GM12878 (cell line): ENCODE results near the gene TRUB1. TPM values are rescaled to one million over a fixed set of nuclear protein-coding genes. Genes with fewer than 3 reads are reported as not detected.

Experiments
- ATAC-seq: fragments of 200-7000 bp; cut with Tn5 transposase; 3 replicates; pipeline ENCODE4 v1.9.1; 2020; ENCODE audit warnings: mild to moderate bottlenecking, moderate library complexity
- BruUV-seq: library from RNA; stranded (reverse); fragments of 400-500 nt; replicated peaks from 2 replicates; lab custom pipeline; 2021; lab: Mats Ljungman, UMichigan
- CTCF ChIA-PET: fragments of 300-600 bp; sonication (Branson Sonifier 250); formaldehyde crosslinking; extraction: SDS; loops from one replicate; lab custom pipeline; 2021; ENCODE audit warnings: inconsistent platforms; lab: Yijun Ruan, JAX
- POLR2A ChIA-PET: fragments of 350-600 bp; formaldehyde crosslinking; extraction: SDS; loops from one replicate; lab custom pipeline; 2021; ENCODE audit warnings: inconsistent platforms; lab: Charles Lee
- RAD21 ChIA-PET: fragments of 300-600 bp; sonication (Branson Sonifier 250); formaldehyde crosslinking; loops from one replicate; lab custom pipeline; 2023; ENCODE audit warnings: antibody characterized with exemption; ENCODE audit not compliant: unreplicated experiment; lab: Charles Lee
- SMC1A ChIA-PET: fragments of 300-600 bp; sonication (Branson Sonifier 250); formaldehyde crosslinking; loops from one replicate; lab custom pipeline; 2023; ENCODE audit not compliant: unreplicated experiment, uncharacterized antibody; lab: Charles Lee
- DNase-seq: peaks from one replicate; pipeline ENCODE4 v3.0.0-alpha.2; 2011; ENCODE audit warnings: low read depth, low spot score
- FAIRE-seq: peaks from 3 replicates; lab custom pipeline; 2011; peaks lifted over from hg19 to GRCh38; lab: Jason Lieb, UNC
- H2AFZ ChIP-seq: 2 replicates; pipeline ENCODE4 v1.6.0; 2011; ENCODE audit warnings: low read depth, low read length, control low read depth; ENCODE audit not compliant: control insufficient read depth
- H3K27ac ChIP-seq: 2 replicates; pipeline ENCODE4 v1.5.1; 2011; ENCODE audit warnings: control low read depth; ENCODE audit not compliant: control insufficient read depth, insufficient read depth
- H3K27me3 ChIP-seq, 2 experiments: replicated peaks in 1 of 2; 2 replicates each; pipeline versions ENCODE4 v1.6.0 to v1.6.1; 2011; ENCODE audit warnings: low read length in 1 of 2; ENCODE audit not compliant: control insufficient read depth in 2 of 2, insufficient read depth in 2 of 2
- H3K36me3 ChIP-seq, 2 experiments: 2 replicates each; pipeline ENCODE4 v1.5.1; 2011; ENCODE audit warnings: low read length in 1 of 2; ENCODE audit not compliant: control insufficient read depth in 2 of 2, insufficient read depth in 2 of 2
- H3K4me1 ChIP-seq: 2 replicates; pipeline ENCODE4 v1.6.1; 2011; ENCODE audit warnings: mild to moderate bottlenecking, low read length, moderate library complexity, mixed read lengths; ENCODE audit not compliant: control insufficient read depth, insufficient read depth
- H3K4me2 ChIP-seq: 2 replicates; pipeline ENCODE4 v1.6.0; 2011; ENCODE audit warnings: control low read depth; ENCODE audit not compliant: control insufficient read depth, insufficient read depth
- H3K4me3 ChIP-seq: fragments of 200-600 bp; sonication (generic); 2 replicates; pipeline ENCODE4 v1.5.1; 2016
- H3K79me2 ChIP-seq: 2 replicates; pipeline ENCODE4 v1.6.0; 2011; ENCODE audit warnings: low read length; ENCODE audit not compliant: control insufficient read depth, insufficient read depth
- H3K9ac ChIP-seq: 2 replicates; pipeline ENCODE4 v1.8.0; 2011; ENCODE audit warnings: low read length, control low read depth, mixed read lengths; ENCODE audit not compliant: control insufficient read depth, insufficient read depth
- H3K9me3 ChIP-seq: replicated peaks from 3 replicates; pipeline ENCODE4 v1.5.1; 2011; ENCODE audit warnings: mild to moderate bottlenecking, low read length; ENCODE audit not compliant: control insufficient read depth, insufficient read depth
- H4K20me1 ChIP-seq: 2 replicates; pipeline ENCODE4 v1.6.0; 2011; ENCODE audit not compliant: control insufficient read depth, insufficient read depth
- ASH2L ChIP-seq: fragments of 300-600, 200-600 bp; sonication (generic); IDR thresholded peaks from 2 replicates; pipeline ENCODE4 v1.6.1; 2017; ENCODE audit warnings: low read depth, mild to moderate bottlenecking, borderline replicate concordance
- CEBPZ ChIP-seq: fragments of 150-350 bp; IDR thresholded peaks from 2 replicates; pipeline ENCODE4 v1.6.1; 2016; ENCODE audit warnings: low read depth, low read length
- CREB1 ChIP-seq: IDR thresholded peaks from 2 replicates; pipeline ENCODE4 v1.6.1; 2012; ENCODE audit warnings: low read depth, mild to moderate bottlenecking, inconsistent platforms
- E2F8 ChIP-seq: fragments of 450-650 bp; IDR thresholded peaks from 2 replicates; pipeline ENCODE4 v1.6.1; 2018; ENCODE audit warnings: mild to moderate bottlenecking, low read depth, moderate library complexity; ENCODE audit not compliant: partially characterized antibody
- HDAC2 ChIP-seq: fragments of 200-600 bp; sonication (generic); IDR thresholded peaks from 2 replicates; pipeline ENCODE4 v1.6.1; 2017
- MAX ChIP-seq: IDR thresholded peaks from 2 replicates; pipeline ENCODE4 v1.6.1; 2012; ENCODE audit warnings: low read depth, low read length, improper control_type of control experiment
- MXI1 ChIP-seq: fragments of 150-350 bp; IDR thresholded peaks from 2 replicates; pipeline ENCODE4 v1.6.1; 2011; ENCODE audit warnings: low read depth, mild to moderate bottlenecking, inconsistent platforms, low read length, improper control_type of control experiment
- PML ChIP-seq: IDR thresholded peaks from 2 replicates; pipeline ENCODE4 v1.6.1; 2012; ENCODE audit warnings: low read length, inconsistent platforms
- POLR2A ChIP-seq: IDR thresholded peaks from 2 replicates; pipeline ENCODE4 v1.6.1; 2011; ENCODE audit warnings: low read depth, mild to moderate bottlenecking, low read length
- POLR2AphosphoS2 ChIP-seq: IDR thresholded peaks from 2 replicates; pipeline ENCODE4 v1.6.1; 2011; ENCODE audit warnings: low read depth, mild to moderate bottlenecking, low read length, improper control_type of control experiment, moderate library complexity
- SMAD1 ChIP-seq: fragments of 450-650 bp; IDR thresholded peaks from 2 replicates; pipeline ENCODE4 v1.6.1; 2018; ENCODE audit warnings: mild to moderate bottlenecking, low read depth; ENCODE audit not compliant: partially characterized antibody
- SPI1 ChIP-seq: IDR thresholded peaks from 2 replicates; pipeline ENCODE4 v1.6.1; 2011; ENCODE audit warnings: low read depth, mild to moderate bottlenecking, low read length, moderate library complexity, borderline replicate concordance; ENCODE audit not compliant: insufficient read depth
- YBX1 ChIP-seq: fragments of 450-650 bp; IDR thresholded peaks from 2 replicates; pipeline ENCODE4 v1.6.1; 2016; ENCODE audit warnings: antibody characterized with exemption
- ZZZ3 ChIP-seq: IDR thresholded peaks from 2 replicates; pipeline ENCODE4 v1.6.1; 2011; ENCODE audit warnings: low read depth; ENCODE audit not compliant: control insufficient read depth, insufficient read length
- WGBS: methylation state at CpG from one replicate; pipeline ENCODE4 v1.1.6; 2016; ENCODE audit warnings: low lambda C conversion rate; ENCODE audit not compliant: insufficient replicate concordance, insufficient coverage; ENCODE audit errors: missing lambda C conversion rate; 5-methylcytosine and 5-hydroxymethylcytosine counted together
- in situ Hi-C: fragments of 300-500 bp; cut with MboI; formaldehyde crosslinking; loops from 9 replicates; pipeline ENCODE4 v1.14.3; 2018; ENCODE audit warnings: mixed read lengths
- intact Hi-C: fragments of 100-400 bp; cut with micrococcal nuclease; formaldehyde crosslinking; loops from one replicate; pipeline ENCODE4 v1.14.2; 2022; ENCODE audit not compliant: unreplicated experiment
- polyA plus RNA-seq, 11 experiments: library from polyadenylated mRNA; depleted of rRNA in 4 of 11; unstranded in 6 of 11; stranded (reverse) in 5 of 11; fragments of >200 nt; fragmentation: Nextera tagmentation in 4 of 11; fragmentation: Illumina TruSeq in 1 of 11; extraction: Ambion mirVana in 4 of 11; extraction: Trizol in 1 of 11; gene quantifications; 1 replicate in 1 of 11; 2 replicates in 10 of 11; pipeline versions ENCODE4 v1.2.1 to v1.2.3, GENCODE V29; 2011 to 2016; ENCODE audit warnings: inconsistent platforms in 2 of 11, missing spikeins in 2 of 11, low read depth in 1 of 11
- total RNA-seq, 4 experiments: library from RNA; depleted of rRNA in 3 of 4; stranded (reverse); fragments of >200 nt in 3 of 4; fragmentation: Illumina TruSeq in 1 of 4; extraction: Trizol in 1 of 4; gene quantifications; 2 replicates each; pipeline versions ENCODE4 v1.2.1 to v1.2.3, GENCODE V29; 2013 to 2021

The TRUB1 gene
- total and polyA plus RNA-seq, 10 of the 15 experiments (the other 5 are each of a cell fraction or from before 2014, with no cell fraction given): 8.1 to 24.0 (median 15.9) TPM

GRCh38 chr10:114963908-114964307 is 25.9 kb downstream of the TRUB1 start:
- TF ChIP-seq HDAC2 (no peak), CEBPZ (no peak), E2F8 (no peak), SPI1 (no peak), MXI1 (no peak), POLR2AphosphoS2 (no peak), ASH2L (no peak), ZZZ3 (no peak), PML (no peak), CREB1 (no peak), POLR2A (no peak), YBX1 (no peak), MAX (no peak), SMAD1 (no peak)
- FAIRE-seq (no peak), ATAC-seq (no peak), DNase-seq (no peak)
- POLR2A ChIA-PET: no interaction called here
- H3K36me3 ChIP-seq: peaks cover 3 to 17% of the 10 kb centered on the region in 2 experiments
- no peaks in the 10 kb centered on the region for H4K20me1 ChIP-seq
- H3K4me3 ChIP-seq: no peak overlapping the region
- SMC1A ChIA-PET: interaction anchor here (0.9 kb wide), 1 partner anchor 38 kb away, joined by 4 read pairs; no protein-coding TSS in a partner anchor
- in situ Hi-C loops: no loop called here
- no peak overlapping the region for H2AFZ ChIP-seq
- intact Hi-C loops: no loop called here
- CTCF ChIA-PET: no interaction called here
- peaks cover 7% of the 10 kb centered on the region; the same call in 2 of the 3 replicates for H3K9me3 ChIP-seq
- no peak overlapping the region for H3K4me2 ChIP-seq
- H3K9ac ChIP-seq: no peak overlapping the region
- H3K27ac ChIP-seq: no peak overlapping the region
- H3K79me2 ChIP-seq: peaks cover 7% of the 10 kb centered on the region
- 89% methylated on average over 4 of the region's 4 CpGs for WGBS
- no TSS peak for BruUV-seq
- RAD21 ChIA-PET: no interaction called here
- H3K4me1 ChIP-seq: 0 out of 2 replicates have a peak, but pooled peaks cover 2% of the 10 kb centered on the region
- no peaks in the 10 kb centered on the region for H3K27me3 ChIP-seq
